HepG2 (cell line): Measurements from ENCODE around the gene SCYL1. TPM values are rescaled to one million over a fixed set of nuclear protein-coding genes. Genes with fewer than 3 reads are reported as not detected.
A peak's percentile ranks its signal among the peaks of the same experiment; 100 is the strongest.

Experiments
- EP300 ChIP-seq, 3 experiments: sonication (generic) in 1 of 3; formaldehyde crosslinking in 1 of 3; IDR thresholded peaks; 2 replicates each; pipeline versions ENCODE4 v1.5.1 to v1.6.1; 2011 to 2020; ENCODE audit warnings: low read depth in 2 of 3, low read length in 2 of 3, borderline replicate concordance in 1 of 3, improper control_type of control experiment in 1 of 3, mild to moderate bottlenecking in 1 of 3, missing genetic modification reagents in 1 of 3, moderate library complexity in 1 of 3
- IRF2 ChIP-seq: IDR thresholded peaks from 2 replicates; pipeline ENCODE4 v1.6.1; 2018; ENCODE audit warnings: missing genetic modification reagents, missing compliant biosample characterization
- MED1 ChIP-seq: sonication (generic); formaldehyde crosslinking; IDR thresholded peaks from 2 replicates; pipeline ENCODE4 v1.4.0; 2020; ENCODE audit warnings: missing genetic modification reagents
- TEAD3 ChIP-seq: optimal IDR thresholded peaks from 2 replicates; pipeline ENCODE3; 2016; ENCODE audit warnings: borderline replicate concordance
- ZNF160 ChIP-seq: sonication (generic); formaldehyde crosslinking; IDR thresholded peaks from 2 replicates; pipeline ENCODE4 v1.8.0; 2022; ENCODE audit warnings: mild to moderate bottlenecking, inconsistent platforms, missing genetic modification reagents
- ZNF572 ChIP-seq: sonication (generic); formaldehyde crosslinking; IDR thresholded peaks from 2 replicates; pipeline ENCODE4 v1.5.1; 2020; ENCODE audit warnings: mild to moderate bottlenecking, missing genetic modification reagents
- ZNF709 ChIP-seq: sonication (generic); formaldehyde crosslinking; IDR thresholded peaks from 2 replicates; pipeline ENCODE4 v1.5.0; 2020; ENCODE audit warnings: mild to moderate bottlenecking, missing genetic modification reagents
- ZNF772 ChIP-seq: sonication (generic); formaldehyde crosslinking; IDR thresholded peaks from 2 replicates; pipeline ENCODE4 v1.5.0; 2020; ENCODE audit warnings: mild to moderate bottlenecking, missing genetic modification reagents
- ZNF776 ChIP-seq: sonication (generic); formaldehyde crosslinking; IDR thresholded peaks from 2 replicates; pipeline ENCODE4 v1.4.0; 2020; ENCODE audit warnings: mild to moderate bottlenecking, missing genetic modification reagents
- ZNF878 ChIP-seq: sonication (generic); formaldehyde crosslinking; IDR thresholded peaks from 2 replicates; pipeline ENCODE4 v1.8.1; 2023; ENCODE audit warnings: mild to moderate bottlenecking, missing genetic modification reagents, moderate library complexity
- ZSCAN25 ChIP-seq: sonication (generic); formaldehyde crosslinking; IDR thresholded peaks from 2 replicates; pipeline ENCODE4 v1.8.0; 2022; ENCODE audit warnings: mild to moderate bottlenecking, missing genetic modification reagents
- polyA plus RNA-seq, 8 experiments: library from polyadenylated mRNA; depleted of rRNA in 3 of 8; stranded (reverse) in 7 of 8; unstranded in 1 of 8; fragments of >200 nt; fragmentation: Illumina TruSeq in 4 of 8; extraction: Trizol in 4 of 8; gene quantifications; 2 replicates each; pipeline versions ENCODE4 v1.2.1 to v1.2.3, GENCODE V29; 2011 to 2016; ENCODE audit warnings: low read depth in 4 of 8, missing spikeins in 1 of 8, mixed read lengths in 1 of 8; ENCODE audit not compliant: insufficient read depth in 1 of 8
- total RNA-seq, 5 experiments: library from RNA; depleted of rRNA; stranded (reverse); fragments of >200 nt; fragmentation: Illumina TruSeq; extraction: Trizol; gene quantifications; 2 replicates each; pipeline ENCODE4 v1.2.3, GENCODE V29; 2016; ENCODE audit warnings: low read depth in 1 of 5
- TF ChIP-seq, protein P1 (sequence below): sonication (generic); formaldehyde crosslinking; IDR thresholded peaks from 2 replicates; pipeline ENCODE4 v1.5.0; 2020; ENCODE audit warnings: missing genetic modification reagents
- TF ChIP-seq, protein P2 (sequence below): sonication (generic); formaldehyde crosslinking; IDR thresholded peaks from 2 replicates; pipeline ENCODE4 v1.5.0; 2020; ENCODE audit warnings: mild to moderate bottlenecking, missing genetic modification reagents
- TF ChIP-seq, protein P3 (sequence below): sonication (generic); formaldehyde crosslinking; IDR thresholded peaks from 2 replicates; pipeline ENCODE4 v1.5.0; 2020; ENCODE audit warnings: missing genetic modification reagents
- TF ChIP-seq, protein P4 (sequence below), 2 experiments: IDR thresholded peaks; 2 replicates each; pipeline ENCODE4 v1.6.1; 2011 to 2012; ENCODE audit warnings: low read length in 2 of 2, borderline replicate concordance in 1 of 2, low read depth in 1 of 2, mild to moderate bottlenecking in 1 of 2, moderate library complexity in 1 of 2
- TF ChIP-seq, protein P5 (sequence below): sonication (generic); formaldehyde crosslinking; IDR thresholded peaks from 2 replicates; pipeline ENCODE4 v1.8.0; 2022; ENCODE audit warnings: mild to moderate bottlenecking, missing genetic modification reagents

SCYL1 gene
- total and polyA plus RNA-seq, 2 of the 13 experiments (the other 11 are each of a cell fraction or from before 2014, with no cell fraction given), result 65.9 to 103 TPM

DNA sequence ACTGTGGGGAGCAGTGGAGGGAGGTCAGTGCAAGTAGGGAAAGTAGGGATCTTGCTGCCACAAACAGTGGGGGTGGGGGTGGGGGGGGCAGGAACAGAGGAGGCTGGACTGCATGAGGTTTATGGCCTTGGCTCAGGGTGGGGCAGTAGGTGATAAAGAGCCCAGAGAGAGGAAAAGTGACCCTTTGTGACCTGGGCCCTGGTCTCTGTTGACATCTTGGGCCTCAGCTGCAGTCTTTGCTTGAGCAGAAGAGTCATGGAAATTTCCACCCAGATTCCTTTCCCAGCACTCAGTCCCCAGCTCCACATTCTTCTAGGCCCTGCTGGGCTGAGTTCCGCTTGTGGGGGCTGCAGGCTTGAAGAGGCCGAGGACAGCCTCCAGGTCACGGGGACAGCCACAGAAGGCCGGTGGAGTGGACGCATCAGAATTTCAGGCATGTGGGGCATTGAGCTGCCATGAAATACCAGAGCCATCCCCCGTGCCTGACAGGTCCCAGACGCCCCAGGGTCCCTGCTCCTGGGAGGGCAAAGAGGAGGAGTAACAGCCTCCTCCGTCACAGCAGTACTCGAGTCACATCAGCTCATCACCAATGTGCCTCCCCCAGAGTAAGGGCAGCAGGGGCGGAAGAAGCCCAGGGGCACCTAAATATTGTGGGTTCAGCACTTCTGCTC, 35.7 kb upstream of the SCYL1 start (continued):
- TF ChIP-seq, protein P1, sequence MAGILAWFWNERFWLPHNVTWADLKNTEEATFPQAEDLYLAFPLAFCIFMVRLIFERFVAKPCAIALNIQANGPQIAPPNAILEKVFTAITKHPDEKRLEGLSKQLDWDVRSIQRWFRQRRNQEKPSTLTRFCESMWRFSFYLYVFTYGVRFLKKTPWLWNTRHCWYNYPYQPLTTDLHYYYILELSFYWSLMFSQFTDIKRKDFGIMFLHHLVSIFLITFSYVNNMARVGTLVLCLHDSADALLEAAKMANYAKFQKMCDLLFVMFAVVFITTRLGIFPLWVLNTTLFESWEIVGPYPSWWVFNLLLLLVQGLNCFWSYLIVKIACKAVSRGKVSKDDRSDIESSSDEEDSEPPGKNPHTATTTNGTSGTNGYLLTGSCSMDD (CRISPR knock-in tag), result no peak
- TF ChIP-seq, protein P2, sequence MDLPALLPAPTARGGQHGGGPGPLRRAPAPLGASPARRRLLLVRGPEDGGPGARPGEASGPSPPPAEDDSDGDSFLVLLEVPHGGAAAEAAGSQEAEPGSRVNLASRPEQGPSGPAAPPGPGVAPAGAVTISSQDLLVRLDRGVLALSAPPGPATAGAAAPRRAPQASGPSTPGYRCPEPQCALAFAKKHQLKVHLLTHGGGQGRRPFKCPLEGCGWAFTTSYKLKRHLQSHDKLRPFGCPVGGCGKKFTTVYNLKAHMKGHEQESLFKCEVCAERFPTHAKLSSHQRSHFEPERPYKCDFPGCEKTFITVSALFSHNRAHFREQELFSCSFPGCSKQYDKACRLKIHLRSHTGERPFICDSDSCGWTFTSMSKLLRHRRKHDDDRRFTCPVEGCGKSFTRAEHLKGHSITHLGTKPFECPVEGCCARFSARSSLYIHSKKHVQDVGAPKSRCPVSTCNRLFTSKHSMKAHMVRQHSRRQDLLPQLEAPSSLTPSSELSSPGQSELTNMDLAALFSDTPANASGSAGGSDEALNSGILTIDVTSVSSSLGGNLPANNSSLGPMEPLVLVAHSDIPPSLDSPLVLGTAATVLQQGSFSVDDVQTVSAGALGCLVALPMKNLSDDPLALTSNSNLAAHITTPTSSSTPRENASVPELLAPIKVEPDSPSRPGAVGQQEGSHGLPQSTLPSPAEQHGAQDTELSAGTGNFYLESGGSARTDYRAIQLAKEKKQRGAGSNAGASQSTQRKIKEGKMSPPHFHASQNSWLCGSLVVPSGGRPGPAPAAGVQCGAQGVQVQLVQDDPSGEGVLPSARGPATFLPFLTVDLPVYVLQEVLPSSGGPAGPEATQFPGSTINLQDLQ (CRISPR knock-in tag), result peak; percentile 69; the same call in 1 of the 2 replicates
- 0 out of 2 replicates have a peak, but pooled peaks have one; percentile 78 for TF ChIP-seq ZNF572 (CRISPR knock-in tag)
- TF ChIP-seq TEAD3 (CRISPR knock-in tag), result peak; percentile 79
- 0 out of 2 replicates have a peak, but pooled peaks have one; percentile 11 for TF ChIP-seq ZSCAN25
- TF ChIP-seq EP300 (IDR thresholded peaks at IDR 0.05; ENCODE audit: low read depth in 2 of 2, low read length in 2 of 2), result peak in 1 of 2 experiments; percentile 81; a peak in 2 of 4 replicates
- peak; percentile 54; the same call in 1 of the 2 replicates for TF ChIP-seq EP300 (CRISPR knock-in tag; IDR thresholded peaks at IDR 0.05; ENCODE audit: borderline replicate concordance)
- TF ChIP-seq, protein P3, sequence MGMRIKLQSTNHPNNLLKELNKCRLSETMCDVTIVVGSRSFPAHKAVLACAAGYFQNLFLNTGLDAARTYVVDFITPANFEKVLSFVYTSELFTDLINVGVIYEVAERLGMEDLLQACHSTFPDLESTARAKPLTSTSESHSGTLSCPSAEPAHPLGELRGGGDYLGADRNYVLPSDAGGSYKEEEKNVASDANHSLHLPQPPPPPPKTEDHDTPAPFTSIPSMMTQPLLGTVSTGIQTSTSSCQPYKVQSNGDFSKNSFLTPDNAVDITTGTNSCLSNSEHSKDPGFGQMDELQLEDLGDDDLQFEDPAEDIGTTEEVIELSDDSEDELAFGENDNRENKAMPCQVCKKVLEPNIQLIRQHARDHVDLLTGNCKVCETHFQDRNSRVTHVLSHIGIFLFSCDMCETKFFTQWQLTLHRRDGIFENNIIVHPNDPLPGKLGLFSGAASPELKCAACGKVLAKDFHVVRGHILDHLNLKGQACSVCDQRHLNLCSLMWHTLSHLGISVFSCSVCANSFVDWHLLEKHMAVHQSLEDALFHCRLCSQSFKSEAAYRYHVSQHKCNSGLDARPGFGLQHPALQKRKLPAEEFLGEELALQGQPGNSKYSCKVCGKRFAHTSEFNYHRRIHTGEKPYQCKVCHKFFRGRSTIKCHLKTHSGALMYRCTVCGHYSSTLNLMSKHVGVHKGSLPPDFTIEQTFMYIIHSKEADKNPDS (CRISPR knock-in tag), result peak; percentile 80; the same call in 1 of the 2 replicates
- TF ChIP-seq MED1 (CRISPR knock-in tag), result peak; percentile 62; the same call in 1 of the 2 replicates
- TF ChIP-seq ZNF709, result peak; percentile 18; the same call in 1 of the 2 replicates
- TF ChIP-seq, protein P4, sequence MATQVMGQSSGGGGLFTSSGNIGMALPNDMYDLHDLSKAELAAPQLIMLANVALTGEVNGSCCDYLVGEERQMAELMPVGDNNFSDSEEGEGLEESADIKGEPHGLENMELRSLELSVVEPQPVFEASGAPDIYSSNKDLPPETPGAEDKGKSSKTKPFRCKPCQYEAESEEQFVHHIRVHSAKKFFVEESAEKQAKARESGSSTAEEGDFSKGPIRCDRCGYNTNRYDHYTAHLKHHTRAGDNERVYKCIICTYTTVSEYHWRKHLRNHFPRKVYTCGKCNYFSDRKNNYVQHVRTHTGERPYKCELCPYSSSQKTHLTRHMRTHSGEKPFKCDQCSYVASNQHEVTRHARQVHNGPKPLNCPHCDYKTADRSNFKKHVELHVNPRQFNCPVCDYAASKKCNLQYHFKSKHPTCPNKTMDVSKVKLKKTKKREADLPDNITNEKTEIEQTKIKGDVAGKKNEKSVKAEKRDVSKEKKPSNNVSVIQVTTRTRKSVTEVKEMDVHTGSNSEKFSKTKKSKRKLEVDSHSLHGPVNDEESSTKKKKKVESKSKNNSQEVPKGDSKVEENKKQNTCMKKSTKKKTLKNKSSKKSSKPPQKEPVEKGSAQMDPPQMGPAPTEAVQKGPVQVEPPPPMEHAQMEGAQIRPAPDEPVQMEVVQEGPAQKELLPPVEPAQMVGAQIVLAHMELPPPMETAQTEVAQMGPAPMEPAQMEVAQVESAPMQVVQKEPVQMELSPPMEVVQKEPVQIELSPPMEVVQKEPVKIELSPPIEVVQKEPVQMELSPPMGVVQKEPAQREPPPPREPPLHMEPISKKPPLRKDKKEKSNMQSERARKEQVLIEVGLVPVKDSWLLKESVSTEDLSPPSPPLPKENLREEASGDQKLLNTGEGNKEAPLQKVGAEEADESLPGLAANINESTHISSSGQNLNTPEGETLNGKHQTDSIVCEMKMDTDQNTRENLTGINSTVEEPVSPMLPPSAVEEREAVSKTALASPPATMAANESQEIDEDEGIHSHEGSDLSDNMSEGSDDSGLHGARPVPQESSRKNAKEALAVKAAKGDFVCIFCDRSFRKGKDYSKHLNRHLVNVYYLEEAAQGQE (IDR thresholded peaks at IDR 0.05; ENCODE audit: borderline replicate concordance in 1 of 2, low read depth in 1 of 2, low read length in 2 of 2), result 0 out of 4 replicates have a peak, but pooled peaks of 1 of the 2 experiments have one; percentile 52
- no peak for TF ChIP-seq ZNF776 (CRISPR knock-in tag)
- peak; percentile 59; the same call in 1 of the 2 replicates for TF ChIP-seq ZNF772 (CRISPR knock-in tag)
- peak; percentile 1; the same call in 1 of the 2 replicates for TF ChIP-seq IRF2
- TF ChIP-seq ZNF160, result no peak
- TF ChIP-seq ZNF878, result 0 out of 2 replicates have a peak, but pooled peaks have one; percentile 57
- TF ChIP-seq, protein P5, sequence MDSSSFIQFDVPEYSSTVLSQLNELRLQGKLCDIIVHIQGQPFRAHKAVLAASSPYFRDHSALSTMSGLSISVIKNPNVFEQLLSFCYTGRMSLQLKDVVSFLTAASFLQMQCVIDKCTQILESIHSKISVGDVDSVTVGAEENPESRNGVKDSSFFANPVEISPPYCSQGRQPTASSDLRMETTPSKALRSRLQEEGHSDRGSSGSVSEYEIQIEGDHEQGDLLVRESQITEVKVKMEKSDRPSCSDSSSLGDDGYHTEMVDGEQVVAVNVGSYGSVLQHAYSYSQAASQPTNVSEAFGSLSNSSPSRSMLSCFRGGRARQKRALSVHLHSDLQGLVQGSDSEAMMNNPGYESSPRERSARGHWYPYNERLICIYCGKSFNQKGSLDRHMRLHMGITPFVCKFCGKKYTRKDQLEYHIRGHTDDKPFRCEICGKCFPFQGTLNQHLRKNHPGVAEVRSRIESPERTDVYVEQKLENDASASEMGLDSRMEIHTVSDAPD, result 0 out of 2 replicates have a peak, but pooled peaks have one; percentile 74
